CD4-positive, alpha-beta T cell (primary cell): ENCODE results near the gene COL18A1. TPM values are rescaled to one million over a fixed set of nuclear protein-coding genes. Genes with fewer than 3 reads are reported as not detected.

Source experiments
- ATAC-seq: fragments of 200-7000 bp; cut with Tn5 transposase; one replicate; pipeline ENCODE4 v1.10.0; 2022; ENCODE audit warnings: mild to moderate bottlenecking; ENCODE audit not compliant: poor library complexity
- CTCF ChIA-PET: fragments of 350-600 bp; sonication (Branson Sonifier 250); formaldehyde crosslinking; loops from one replicate; lab custom pipeline; 2021; ENCODE audit warnings: antibody characterized with exemption, inconsistent platforms; lab: Charles Lee
- POLR2A ChIA-PET: fragments of 350-600 bp; sonication (Branson Sonifier 250); formaldehyde crosslinking; loops from one replicate; lab custom pipeline; 2021; ENCODE audit warnings: antibody characterized with exemption, inconsistent platforms; lab: Charles Lee
- DNase-seq, 14 experiments: peaks; one replicate each; pipeline ENCODE4 v3.0.0-alpha.2; 2013 to 2020; ENCODE audit warnings: mixed read lengths in 2 of 14
- H3K27ac ChIP-seq, 2 donors: one replicate each; pipeline versions ENCODE4 v1.5.1 to v1.7.0; 2013; ENCODE audit warnings: low read length in 2 of 2, low read depth in 1 of 2, mild to moderate bottlenecking in 1 of 2
- H3K27me3 ChIP-seq, 2 experiments: 1 replicate in 1 of 2; 2 replicates in 1 of 2; pipeline versions ENCODE4 v1.6.1 to v1.7.0; 2013; ENCODE audit warnings: low read length in 2 of 2, control low read depth in 1 of 2, mild to moderate bottlenecking in 1 of 2, moderate library complexity in 1 of 2; ENCODE audit not compliant: insufficient read depth in 2 of 2, control insufficient read depth in 1 of 2
- H3K36me3 ChIP-seq: one replicate; pipeline ENCODE4 v1.6.1; 2013; ENCODE audit warnings: low read length, control low read depth; ENCODE audit not compliant: insufficient read depth
- H3K4me1 ChIP-seq: one replicate; pipeline ENCODE4 v1.6.1; 2013; ENCODE audit warnings: low read length, control low read depth; ENCODE audit not compliant: insufficient read depth
- H3K4me3 ChIP-seq: one replicate; pipeline ENCODE4 v1.5.1; 2013; ENCODE audit warnings: mild to moderate bottlenecking, low read length, moderate library complexity
- H3K9me3 ChIP-seq, 2 experiments: 1 replicate in 1 of 2; 2 replicates in 1 of 2; pipeline versions ENCODE4 v1.6.1 to v1.7.0; 2013; ENCODE audit warnings: low read length in 2 of 2, mild to moderate bottlenecking in 2 of 2, control low read depth in 1 of 2, moderate library complexity in 1 of 2; ENCODE audit not compliant: control insufficient read depth in 1 of 2, insufficient read depth in 1 of 2
- H3K27ac Mint-ChIP-seq: one replicate; pipeline ENCODE4 v1.8.0; 2020; ENCODE audit warnings: mixed read lengths
- H3K27me3 Mint-ChIP-seq: one replicate; pipeline ENCODE4 v1.8.0; 2021; ENCODE audit warnings: mixed read lengths
- H3K36me3 Mint-ChIP-seq: one replicate; pipeline ENCODE4 v1.8.0; 2021; ENCODE audit warnings: low read depth, mixed read lengths
- H3K4me1 Mint-ChIP-seq: one replicate; pipeline ENCODE4 v1.8.0; 2021; ENCODE audit warnings: low read depth, mixed read lengths
- H3K4me3 Mint-ChIP-seq: one replicate; pipeline ENCODE4 v1.8.0; 2020; ENCODE audit warnings: mild to moderate bottlenecking, mixed read lengths
- H3K9me3 Mint-ChIP-seq: one replicate; pipeline ENCODE4 v1.8.0; 2020; ENCODE audit warnings: mixed read lengths
- CTCF ChIP-seq: fragments of 200-600 bp; IDR thresholded peaks from one replicate; pipeline ENCODE4 v1.8.0; 2022; ENCODE audit warnings: antibody characterized with exemption, mild to moderate bottlenecking
- intact Hi-C, 2 experiments: fragments of 100-400 bp; cut with DNase I in 1 of 2; cut with micrococcal nuclease in 1 of 2; formaldehyde crosslinking; loops; one replicate each; pipeline versions ENCODE4 v1.15.1 to v1.9.0; 2023 to 2025; cut with DNase I, micrococcal nuclease
- total RNA-seq, 174 experiments: library from RNA in 2 of 174; stranded (reverse) in 2 of 174; gene quantifications; one replicate each; pipeline ENCODE4 v1.2.3 and lab custom pipeline; 2021 to 2026

Gene COL18A1
- total RNA-seq, 2 experiments from 2014 or later = 15.2 to 16.0 TPM

DNA sequence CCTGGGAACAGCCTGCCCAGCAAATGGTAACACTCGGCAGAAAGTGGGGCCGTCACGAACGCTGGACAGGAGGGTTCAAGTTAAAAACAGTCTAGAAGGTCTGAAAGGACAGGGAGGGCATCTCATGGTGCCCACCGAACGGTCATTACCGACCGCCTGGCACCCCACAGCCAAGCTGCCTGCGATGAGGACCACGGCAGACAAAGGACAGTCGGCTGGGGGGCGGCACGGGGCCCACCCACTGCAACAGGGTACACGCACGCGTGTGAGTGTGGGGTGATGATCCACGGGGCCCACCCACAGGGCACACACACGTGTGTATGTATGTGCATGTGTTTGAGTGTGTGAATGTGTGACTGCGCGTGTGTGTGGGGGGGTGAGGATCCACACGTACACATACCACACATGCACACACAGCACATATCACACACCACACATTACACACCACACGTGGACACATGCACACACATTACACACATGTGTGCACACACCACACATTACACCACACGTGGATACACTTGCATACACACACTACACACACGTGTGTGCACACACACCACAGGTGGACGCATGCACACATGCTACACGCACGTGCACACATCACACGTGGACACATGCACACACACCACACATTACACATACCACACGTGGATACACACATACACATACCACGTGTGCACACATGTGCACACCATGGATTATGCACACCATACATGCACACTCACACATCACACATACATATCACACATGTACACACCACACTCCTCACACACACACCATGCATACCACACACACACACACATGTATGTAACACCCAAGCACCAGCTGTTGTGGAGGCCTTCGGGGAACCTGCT lies 74.1 kb downstream of the COL18A1 start:
- no peaks in the 10 kb centered on the region for H3K27me3 Mint-ChIP-seq
- peak overlapping the region; percentile 95 for H3K27ac Mint-ChIP-seq
- no peaks in the 10 kb centered on the region for H3K9me3 Mint-ChIP-seq
- DNase-seq = peak in 2 of 14 experiments; percentile 41 to 52
- no peaks in the 10 kb centered on the region for H3K36me3 Mint-ChIP-seq
- no peaks in the 10 kb centered on the region for H3K36me3 ChIP-seq
- H3K4me3 ChIP-seq = peak overlapping the region; percentile 54
- intact Hi-C loops = loop anchor here (1.0 to 5.0 kb wide), 7 partner anchors 62 to 444 kb away; partner anchors contain the start of gene SLC19A1 (in 1 of the 2)
- ChIA-PET POLR2A (interaction anchor here (1.1 kb wide), 1 partner anchor 156 kb away, joined by 3 read pairs; no protein-coding TSS in a partner anchor), CTCF (interaction anchor here (0.8 to 0.9 kb wide), 2 partner anchors 40 to 117 kb away, joined by 3 to 4 read pairs; no protein-coding TSS in a partner anchor)
- H3K4me1 ChIP-seq = peaks cover 80% of the 10 kb centered on the region
- H3K4me3 Mint-ChIP-seq = peak overlapping the region; percentile 83
- ATAC-seq = peak; percentile 1
- TF ChIP-seq CTCF = no peak
- peaks cover 0 to 5% of the 10 kb centered on the region in 2 experiments for H3K9me3 ChIP-seq
- H3K27me3 ChIP-seq = no peaks in the 10 kb centered on the region
- peaks cover 48% of the 10 kb centered on the region for H3K4me1 Mint-ChIP-seq
- peak overlapping the region; percentile 89 to 95 for H3K27ac ChIP-seq

- peaks cover 0 to 5% of the 10 kb centered on the region in 2 experiments for H3K9me3 ChIP-seq
- H3K4me3 Mint-ChIP-seq = peak overlapping the region; percentile 44
- intact Hi-C loops = loop anchor here (2.0 to 5.0 kb wide), 4 partner anchors 61 to 117 kb away; partner anchors contain the start of gene SLC19A1 (in 1 of the 2)
- H3K27ac ChIP-seq = peak overlapping the region; percentile 8 to 63
- H3K36me3 ChIP-seq = no peaks in the 10 kb centered on the region
- no peaks in the 10 kb centered on the region for H3K27me3 Mint-ChIP-seq
- DNase-seq (peak in 10 of 14 experiments; percentile 17 to 58 (median 34)), ATAC-seq (no peak)
- POLR2A ChIA-PET = interaction anchor here (0.7 to 1.3 kb wide), 2 partner anchors 11 to 436 kb away, joined by 3 to 4 read pairs; no protein-coding TSS in a partner anchor
- H3K9me3 Mint-ChIP-seq = no peaks in the 10 kb centered on the region
- no peaks in the 10 kb centered on the region for H3K36me3 Mint-ChIP-seq
- H3K4me3 ChIP-seq = peak overlapping the region; percentile 54
- peaks cover 80% of the 10 kb centered on the region for H3K4me1 ChIP-seq
- peaks cover 50% of the 10 kb centered on the region for H3K4me1 Mint-ChIP-seq
- H3K27ac Mint-ChIP-seq = peak overlapping the region; percentile 95
- H3K27me3 ChIP-seq = no peaks in the 10 kb centered on the region
- CTCF ChIA-PET = interaction anchor here (0.6 kb wide), 1 partner anchor 9 kb away, joined by 4 read pairs; no protein-coding TSS in a partner anchor
- TF ChIP-seq CTCF = no peak
Measured at GRCh38 chr21:45479691-45480675, 75.0 kb downstream of the COL18A1 start.
